GM21723 (cell line): ENCODE results near the gene KRT78.

ENCODE experiments used
- ATAC-seq: cut with Tn5 transposase; IDR thresholded peaks from one replicate; pipeline ENCODE4 v1.9.1; 2021; ENCODE audit warnings: mild to moderate bottlenecking, moderate library complexity; ENCODE audit not compliant: unreplicated experiment

KRT78 gene

DNA sequence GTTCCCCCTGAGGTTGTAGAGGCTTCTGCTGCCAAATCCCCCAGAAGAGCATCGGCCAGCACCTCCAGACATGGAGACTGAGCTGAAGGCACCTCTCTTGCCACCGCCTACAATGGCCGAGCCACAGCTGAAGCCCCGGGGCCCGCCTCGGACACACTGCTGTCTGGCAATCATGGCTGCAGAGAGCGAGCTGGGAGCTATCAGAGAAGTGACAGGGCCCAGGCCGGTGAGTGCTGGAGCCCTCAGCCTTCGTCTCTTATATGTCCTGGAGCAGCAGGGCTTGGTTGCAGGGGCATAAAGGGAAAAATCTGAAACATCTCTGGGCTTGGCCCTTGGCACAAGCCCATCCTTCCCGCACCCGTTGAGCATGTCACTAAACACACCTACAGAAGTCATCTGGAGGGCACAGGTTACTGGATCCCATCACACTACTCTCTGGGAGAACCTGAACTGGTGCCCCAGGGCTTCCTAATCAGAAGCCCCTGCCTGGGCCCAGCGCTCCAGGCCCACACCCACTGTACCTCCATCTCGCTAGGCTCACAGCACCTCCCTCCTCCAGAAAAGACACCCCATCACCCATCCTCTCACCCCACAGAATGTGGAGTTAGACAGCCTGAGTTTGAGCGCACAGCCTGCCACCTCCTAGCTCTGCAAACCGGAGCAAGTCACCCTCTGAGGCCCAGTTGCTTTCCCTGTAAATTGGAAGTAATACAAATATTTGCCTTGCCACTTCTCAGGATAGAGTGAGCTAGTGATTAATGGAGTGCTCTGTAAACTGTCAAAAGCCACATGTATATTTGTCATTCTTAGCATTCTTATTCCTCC, 34.7 kb downstream of the KRT78 start, which contains the start of gene KRT4:
Gene KRT4 (minus strand): TSS at position 232 of the 825 bp plus-strand sequence. CDS start 58 bp downstream, at position 174.
- ATAC-seq: no peak

GRCh38 chr12:52813203-52813819, 35.5 kb downstream of the KRT78 start:
- no peak for ATAC-seq

GRCh38 chr12:52812749-52813148, 36.0 kb downstream of the KRT78 start:
- no peak for ATAC-seq

DNA sequence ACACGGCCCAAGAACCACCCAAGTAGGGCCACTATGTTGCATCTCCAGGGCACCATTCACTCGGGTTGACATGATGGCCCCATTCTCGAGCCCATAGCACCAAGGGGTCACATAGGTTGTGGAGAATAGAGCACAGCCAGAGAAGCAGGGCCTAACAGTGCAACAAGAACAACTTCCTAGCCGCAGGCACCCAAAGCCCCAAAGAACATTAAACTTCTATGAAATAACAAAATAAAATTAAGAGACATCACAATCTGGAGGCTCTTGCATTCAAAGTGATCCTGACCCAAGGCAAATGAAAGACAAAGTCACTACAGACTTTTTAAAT, 36.8 kb downstream of the KRT78 start:
- no peak for ATAC-seq

DNA sequence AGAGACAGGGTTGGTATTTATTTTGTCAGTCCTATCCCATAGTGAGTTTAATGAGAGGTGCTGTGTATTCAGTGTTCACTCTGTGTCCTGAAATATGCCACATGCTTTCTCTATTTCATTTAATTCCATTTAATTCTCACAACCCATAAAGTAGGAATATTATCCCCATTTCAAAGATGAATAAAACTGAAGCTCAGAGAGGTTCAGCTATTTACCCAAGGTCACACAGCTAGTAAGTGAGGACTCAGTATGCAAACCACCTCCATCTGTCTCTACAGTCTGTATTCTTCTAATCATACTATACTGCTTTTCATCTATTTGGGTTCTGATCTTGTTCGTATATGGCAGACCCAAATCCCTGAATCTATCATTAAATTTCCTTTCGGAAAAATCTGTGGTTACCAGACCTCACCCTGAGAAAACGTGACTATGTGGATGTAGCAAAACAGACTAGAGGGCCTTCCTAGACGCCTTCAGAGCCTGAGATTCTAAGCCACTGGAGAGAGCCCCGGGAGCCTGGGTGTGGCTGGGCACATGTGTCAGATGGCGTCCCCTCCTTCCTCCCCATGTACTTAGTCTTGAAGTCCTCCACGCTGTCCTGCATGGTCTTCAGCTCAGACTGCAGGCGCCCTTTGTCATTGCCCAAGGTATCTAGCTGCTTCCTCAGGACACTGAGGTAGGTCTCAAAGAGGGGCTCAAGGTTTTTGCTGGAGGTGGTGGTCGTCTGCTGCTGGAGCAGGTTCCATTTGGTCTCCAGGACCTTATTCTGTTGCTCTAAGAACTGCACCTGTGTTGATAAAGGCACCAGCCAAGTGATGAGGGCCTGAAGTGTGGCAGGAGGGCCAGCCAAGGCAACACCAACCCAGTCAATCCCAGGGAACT, 37.4 kb downstream of the KRT78 start:
- ATAC-seq: no peak

DNA sequence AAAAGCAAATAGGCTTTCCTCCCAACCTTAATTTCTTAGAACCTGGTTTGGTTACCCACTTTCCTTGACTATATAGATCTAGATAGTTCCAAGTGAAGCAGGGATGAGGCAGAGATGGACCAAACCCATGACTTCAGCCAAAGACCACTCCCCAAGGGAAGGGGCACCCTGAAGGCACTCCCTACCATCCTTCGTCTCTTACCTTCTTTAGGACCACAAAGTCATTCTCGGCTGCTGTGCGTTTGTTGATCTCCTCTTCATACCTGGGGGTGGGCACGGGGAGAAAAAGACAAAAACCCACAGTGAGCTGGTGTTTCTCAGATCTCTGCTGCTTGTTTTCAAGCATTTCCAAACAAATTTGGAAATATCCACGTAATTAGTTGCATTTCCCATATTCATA, 38.2 kb downstream of the KRT78 start:
- no peak for ATAC-seq

GRCh38 chr12:52809166-52809565, 39.6 kb downstream of the KRT78 start:
- ATAC-seq: no peak

DNA sequence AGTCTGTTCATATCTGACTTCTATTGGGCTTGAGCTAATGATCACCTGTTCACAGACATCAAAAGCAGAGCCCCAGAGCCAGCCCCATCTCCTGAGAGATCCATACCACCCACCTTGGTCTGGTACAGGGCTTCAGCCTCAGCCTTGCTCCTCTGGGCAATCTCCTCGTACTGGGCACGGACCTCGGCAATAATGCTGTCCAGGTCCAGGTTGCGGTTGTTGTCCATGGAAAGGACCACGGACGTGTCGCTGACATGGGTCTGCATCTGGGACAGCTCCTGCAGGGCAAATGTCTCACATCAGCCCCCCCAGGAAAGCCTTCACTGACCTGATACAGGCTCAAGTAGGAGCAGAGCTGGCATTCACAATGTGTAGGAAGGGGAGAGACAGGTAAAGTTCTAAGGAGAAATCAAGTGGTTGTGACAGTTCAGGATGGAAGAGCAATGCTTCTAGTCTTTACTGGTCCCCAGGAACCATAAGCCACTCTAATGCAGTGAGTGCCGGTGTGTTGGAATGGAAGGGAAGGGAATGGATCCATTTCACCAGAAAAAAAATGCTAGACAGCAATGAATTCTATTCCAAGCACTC, 40.1 kb downstream of the KRT78 start:
- ATAC-seq: no peak

GRCh38 chr12:52807544-52808470, 41.0 kb downstream of the KRT78 start:
- ATAC-seq: no peak

DNA sequence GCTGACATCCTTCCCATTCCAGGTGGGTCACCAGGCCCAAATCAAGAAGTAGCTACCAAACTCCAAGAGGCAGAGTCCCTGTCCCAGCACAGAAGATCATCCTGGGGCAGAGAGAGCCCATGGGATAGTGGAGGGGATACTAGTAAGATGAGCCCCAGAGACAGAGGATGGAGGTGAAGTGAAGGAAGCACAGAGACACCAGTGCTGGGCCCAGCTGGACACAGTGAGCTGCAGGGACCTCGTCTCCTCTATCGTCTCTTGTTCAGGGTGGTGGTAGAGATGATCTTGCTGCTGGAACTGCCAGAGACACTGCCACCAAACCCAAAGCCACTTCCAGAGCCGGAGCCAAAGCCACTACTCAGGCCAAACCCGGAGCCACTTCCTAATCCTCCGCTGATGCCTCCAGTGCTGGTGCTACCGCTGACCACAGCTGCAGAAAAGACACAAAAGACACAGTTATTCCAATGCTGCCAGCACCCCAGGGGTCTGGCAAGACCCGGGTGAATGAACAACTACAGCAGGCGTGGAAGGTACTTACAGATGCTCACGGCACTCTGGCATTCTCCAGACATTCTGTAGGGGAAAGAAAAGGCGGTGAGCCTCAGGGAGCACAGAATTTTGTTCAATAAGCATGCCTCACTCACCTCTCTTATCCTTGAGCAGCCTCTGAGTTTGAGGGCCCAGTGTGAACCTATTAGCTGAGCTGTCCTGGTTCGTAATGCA, 41.8 kb downstream of the KRT78 start:
- ATAC-seq: no peak

- ATAC-seq: no peak
Measured at GRCh38 chr12:52806169-52806811, 42.5 kb downstream of the KRT78 start.

DNA sequence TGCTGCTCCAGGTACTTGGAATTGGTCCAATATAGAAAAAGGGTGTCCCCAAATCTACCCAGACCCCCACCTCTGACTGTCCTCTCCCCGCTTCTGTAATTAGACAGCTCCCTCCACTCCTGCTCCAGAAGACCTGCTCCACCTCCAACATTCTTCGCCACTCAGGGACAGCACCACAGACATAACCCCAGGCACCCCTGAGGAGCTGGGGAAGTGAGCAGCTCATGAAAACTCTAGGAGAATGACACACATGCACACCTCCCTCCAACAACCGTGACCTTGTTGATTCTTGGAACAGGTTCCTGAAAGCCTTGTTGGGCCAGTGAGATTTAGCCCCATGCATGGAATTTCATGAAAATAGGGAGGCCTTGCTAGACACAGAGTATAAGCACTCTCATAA, 43.1 kb downstream of the KRT78 start:
- ATAC-seq: no peak

DNA sequence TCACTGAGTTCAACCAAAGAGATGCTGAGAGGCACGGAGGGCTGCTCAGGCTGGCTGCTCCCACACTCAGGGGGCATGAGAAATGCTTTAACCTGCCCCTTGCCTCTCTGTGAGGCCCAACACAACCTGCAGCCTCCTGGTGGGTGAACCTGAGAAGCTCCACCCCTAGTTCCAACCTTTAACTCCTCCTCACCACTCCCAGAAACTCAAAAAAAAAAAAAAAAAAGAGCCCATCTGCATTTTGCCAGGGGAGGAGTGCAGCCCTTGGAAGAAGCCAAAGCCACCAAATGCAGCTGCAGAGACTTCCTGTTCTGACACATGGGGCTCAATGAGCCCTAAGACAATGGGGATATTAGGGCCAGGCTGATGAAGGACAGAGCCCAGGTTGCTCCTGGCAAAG, 43.8 kb downstream of the KRT78 start:
- ATAC-seq: no peak

DNA sequence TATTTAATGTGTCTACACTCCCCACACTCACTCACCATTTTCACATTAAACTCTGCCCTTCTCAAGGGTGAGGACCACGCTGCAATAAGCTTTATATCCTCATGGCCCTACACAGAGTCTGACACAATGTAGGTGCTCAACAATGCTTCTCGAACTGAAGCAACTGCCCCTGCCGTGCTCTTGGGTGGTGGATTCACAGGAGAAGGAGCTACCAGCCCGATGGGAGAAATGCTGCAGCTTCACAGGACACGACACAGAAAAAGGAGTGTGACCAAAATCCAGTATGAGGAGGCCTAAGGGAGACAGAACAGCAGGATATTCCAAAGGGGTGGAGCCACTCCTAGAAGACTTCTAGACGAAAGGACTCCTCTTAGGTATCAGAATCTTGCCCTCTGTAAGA, 46.4 kb downstream of the KRT78 start:
- no peak for ATAC-seq

GRCh38 chr12:52801773-52802172, 47.0 kb downstream of the KRT78 start:
- no peak for ATAC-seq

GRCh38 chr12:52800259-52800917, 48.4 kb downstream of the KRT78 start:
- no peak for ATAC-seq

DNA sequence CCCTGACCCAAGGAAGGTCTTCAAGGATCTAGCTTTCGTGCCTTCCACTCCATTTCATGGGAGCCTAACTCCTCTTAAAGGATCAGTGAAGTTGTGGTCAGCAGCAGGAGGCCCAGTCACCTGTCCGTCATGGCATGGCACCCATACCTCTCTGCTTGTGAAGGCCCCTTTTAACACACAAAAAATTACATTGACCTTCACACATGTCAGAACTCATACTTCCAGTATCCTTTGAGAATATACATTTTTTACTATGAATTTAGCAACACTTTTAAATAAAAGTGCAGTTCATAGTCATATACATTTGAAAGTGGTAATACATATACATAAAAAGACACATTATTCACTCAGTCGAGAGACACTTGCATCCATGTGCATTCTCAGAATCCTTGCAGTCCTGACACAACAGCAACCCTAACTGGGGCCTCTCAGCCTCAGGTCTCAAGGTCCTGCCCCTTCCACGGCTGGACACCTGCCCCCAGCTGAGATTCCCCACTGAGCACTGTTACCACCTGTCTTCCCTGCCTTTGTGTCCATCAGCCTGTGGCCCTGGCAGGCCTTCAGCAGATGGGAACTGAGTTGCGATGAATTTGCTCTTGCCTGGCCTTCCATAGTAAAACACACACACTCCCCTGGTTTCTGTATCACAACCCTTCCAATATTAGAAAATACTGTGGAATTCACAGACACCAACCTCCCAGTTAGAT, 49.1 kb downstream of the KRT78 start:
- ATAC-seq: no peak
